Mesendoderm (in vitro differentiated cells): ENCODE data around the gene GNAT1.

Source experiments
- DNase-seq: peaks from one replicate; pipeline ENCODE4 v3.0.0; 2013
- H2AK5ac ChIP-seq: 2 replicates; pipeline ENCODE4 v1.6.1; 2013; ENCODE audit warnings: low read length, inconsistent platforms
- H2BK120ac ChIP-seq: 2 replicates; pipeline ENCODE4 v1.6.1; 2013; ENCODE audit warnings: low read depth, mild to moderate bottlenecking, low read length, moderate library complexity, mixed read lengths
- H2BK15ac ChIP-seq: replicated peaks from 2 replicates; pipeline ENCODE4 v1.6.1; 2013; ENCODE audit warnings: low read depth, mild to moderate bottlenecking, moderate library complexity
- H2BK5ac ChIP-seq: 2 replicates; pipeline ENCODE4 v1.6.1; 2013; ENCODE audit warnings: low read length, inconsistent platforms
- H3K18ac ChIP-seq: 2 replicates; pipeline ENCODE4 v1.6.1; 2013; ENCODE audit warnings: mild to moderate bottlenecking, low read length, mixed read lengths
- H3K23ac ChIP-seq: one replicate; pipeline ENCODE4 v1.6.1; 2013; ENCODE audit warnings: low read length
- H3K27ac ChIP-seq: 2 replicates; pipeline ENCODE4 v1.5.1; 2013; ENCODE audit warnings: low read depth, mild to moderate bottlenecking, inconsistent platforms, low read length, moderate library complexity
- H3K27me3 ChIP-seq: 2 replicates; pipeline ENCODE4 v1.6.1; 2013; ENCODE audit warnings: low read length, control low read depth, mild to moderate bottlenecking, inconsistent platforms; ENCODE audit not compliant: insufficient read depth, poor library complexity
- H3K36me3 ChIP-seq: 2 replicates; pipeline ENCODE4 v1.6.1; 2013; ENCODE audit warnings: low read length, inconsistent platforms; ENCODE audit not compliant: control insufficient read depth, insufficient read depth
- H3K4ac ChIP-seq: one replicate; pipeline ENCODE4 v1.6.1; 2013; ENCODE audit warnings: low read depth, mild to moderate bottlenecking, low read length, moderate library complexity
- H3K4me1 ChIP-seq: 2 replicates; pipeline ENCODE4 v1.6.1; 2013; ENCODE audit warnings: low read depth, low read length, inconsistent platforms; ENCODE audit not compliant: control insufficient read depth
- H3K4me2 ChIP-seq: 2 replicates; pipeline ENCODE4 v1.6.1; 2013; ENCODE audit warnings: low read length
- H3K4me3 ChIP-seq: 2 replicates; pipeline ENCODE4 v1.5.1; 2013; ENCODE audit warnings: mild to moderate bottlenecking, low read length
- H3K56ac ChIP-seq: one replicate; pipeline ENCODE4 v1.6.1; 2013; ENCODE audit warnings: low read length
- H3K79me1 ChIP-seq: 2 replicates; pipeline ENCODE4 v1.6.1; 2013; ENCODE audit warnings: low read length, inconsistent platforms
- H3K79me2 ChIP-seq: 2 replicates; pipeline ENCODE4 v1.6.1; 2013; ENCODE audit warnings: mild to moderate bottlenecking, low read length; ENCODE audit not compliant: control insufficient read depth, insufficient read depth
- H3K9ac ChIP-seq: 2 replicates; pipeline ENCODE4 v1.6.1; 2013; ENCODE audit warnings: low read length, inconsistent platforms
- H4K5ac ChIP-seq: one replicate; pipeline ENCODE4 v1.6.1; 2013; ENCODE audit warnings: low read length
- H4K8ac ChIP-seq: one replicate; pipeline ENCODE4 v1.6.1; 2013; ENCODE audit warnings: low read depth, mild to moderate bottlenecking, control low read depth, low read length, moderate library complexity
- WGBS: extraction: QIAGEN DNeasy Blood & Tissue Kit; methylation state at CpG from one replicate; pipeline ENCODE4 v1.1.7; 2013; ENCODE audit warnings: low lambda C conversion rate, missing lambda C conversion rate; ENCODE audit not compliant: insufficient coverage; ENCODE audit errors: extremely low coverage; 5-methylcytosine and 5-hydroxymethylcytosine counted together

The GNAT1 gene

GRCh38 chr3:50164481-50164880, 26.9 kb upstream of the GNAT1 start:
- no peak overlapping the region for H3K18ac ChIP-seq
- H3K27ac ChIP-seq: no peak overlapping the region
- no CpG with 5 or more reads among the region's 1 CpG for WGBS
- peaks cover 43% of the 10 kb centered on the region for H3K4me1 ChIP-seq
- H3K79me2 ChIP-seq: peaks cover 26% of the 10 kb centered on the region
- peaks cover 49% of the 10 kb centered on the region for H3K79me1 ChIP-seq
- no peak overlapping the region for H2BK5ac ChIP-seq
- H3K4ac ChIP-seq: no peak overlapping the region
- H2BK15ac ChIP-seq: no peak overlapping the region
- H4K8ac ChIP-seq: no peak overlapping the region
- no peak overlapping the region for H3K56ac ChIP-seq
- H3K27me3 ChIP-seq: no peaks in the 10 kb centered on the region
- H3K9ac ChIP-seq: no peak overlapping the region
- no peak overlapping the region for H2AK5ac ChIP-seq
- no peak overlapping the region for H3K23ac ChIP-seq
- peaks cover 3% of the 10 kb centered on the region for H3K36me3 ChIP-seq
- no peak for DNase-seq
- no peak overlapping the region for H3K4me3 ChIP-seq
- no peak overlapping the region for H2BK120ac ChIP-seq
- no peak overlapping the region for H3K4me2 ChIP-seq
- H4K5ac ChIP-seq: no peak overlapping the region

GRCh38 chr3:50164984-50165909, 26.2 kb upstream of the GNAT1 start:
- H2AK5ac ChIP-seq: peak overlapping the region; percentile 17
- H3K79me2 ChIP-seq: peaks cover 29% of the 10 kb centered on the region
- no peak overlapping the region for H4K8ac ChIP-seq
- WGBS: no CpG with 5 or more reads among the region's 7 CpGs
- peak overlapping the region; percentile 62 for H3K9ac ChIP-seq
- peaks cover 52% of the 10 kb centered on the region for H3K79me1 ChIP-seq
- DNase-seq: peak; percentile 72
- no peak overlapping the region for H3K4ac ChIP-seq
- H3K18ac ChIP-seq: no peak overlapping the region
- no peak overlapping the region for H3K4me2 ChIP-seq
- no peak overlapping the region for H4K5ac ChIP-seq
- H2BK5ac ChIP-seq: peak overlapping the region; percentile 58
- H2BK120ac ChIP-seq: no peak overlapping the region
- peak overlapping the region; percentile 80 for H3K56ac ChIP-seq
- no peak overlapping the region for H2BK15ac ChIP-seq
- no peak overlapping the region for H3K4me3 ChIP-seq
- peak overlapping the region; percentile 31 for H3K27ac ChIP-seq
- H3K27me3 ChIP-seq: no peaks in the 10 kb centered on the region
- H3K23ac ChIP-seq: no peak overlapping the region
- H3K36me3 ChIP-seq: peaks cover 3% of the 10 kb centered on the region
- H3K4me1 ChIP-seq: peaks cover 44% of the 10 kb centered on the region

GRCh38 chr3:50165910-50166538, 25.4 kb upstream of the GNAT1 start:
- H3K27ac ChIP-seq: peak overlapping the region; percentile 41

GRCh38 chr3:50166620-50167019, 24.8 kb upstream of the GNAT1 start:
- Histone ChIP-seq H2AK5ac (no peak overlapping the region), H3K27ac (peak overlapping the region; percentile 41), H3K36me3 (peaks cover under 1% of the 10 kb centered on the region), H3K79me1 (peaks cover 50% of the 10 kb centered on the region), H4K5ac (no peak overlapping the region), H3K4me2 (no peak overlapping the region), H3K4ac (no peak overlapping the region), H3K27me3 (no peaks in the 10 kb centered on the region), H2BK15ac (no peak overlapping the region), H3K18ac (no peak overlapping the region), H2BK5ac (no peak overlapping the region), H3K9ac (peak overlapping the region; percentile 28), H4K8ac (no peak overlapping the region), H3K4me3 (no peak overlapping the region), H2BK120ac (no peak overlapping the region), H3K56ac (peak overlapping the region; percentile 9), H3K4me1 (peaks cover 38% of the 10 kb centered on the region), H3K79me2 (peaks cover 24% of the 10 kb centered on the region), H3K23ac (no peak overlapping the region)
- DNase-seq: no peak
- WGBS: no CpG with 5 or more reads among the region's 6 CpGs

More at GRCh38 chr3:50165910-50166538, 25.4 kb upstream of the GNAT1 start:
- Histone ChIP-seq H3K4ac (no peak overlapping the region), H3K27me3 (no peaks in the 10 kb centered on the region), H3K36me3 (peaks cover 3% of the 10 kb centered on the region), H3K79me2 (peaks cover 29% of the 10 kb centered on the region), H3K4me1 (peaks cover 42% of the 10 kb centered on the region), H2BK120ac (no peak overlapping the region), H2AK5ac (no peak overlapping the region), H2BK5ac (peak overlapping the region; percentile 58), H2BK15ac (no peak overlapping the region), H3K56ac (peak overlapping the region; percentile 80), H3K23ac (peak overlapping the region; percentile 37), H3K18ac (peak overlapping the region; percentile 13), H3K4me2 (no peak overlapping the region), H4K5ac (no peak overlapping the region), H3K79me1 (peaks cover 56% of the 10 kb centered on the region), H3K9ac (peak overlapping the region; percentile 62), H4K8ac (no peak overlapping the region), H3K4me3 (no peak overlapping the region)
- no CpG with 5 or more reads among the region's 15 CpGs for WGBS
- no peak for DNase-seq

GRCh38 chr3:50167069-50167840, 24.2 kb upstream of the GNAT1 start:
- H4K8ac ChIP-seq: no peak overlapping the region
- no peak overlapping the region for H3K27ac ChIP-seq
- no peak overlapping the region for H4K5ac ChIP-seq
- peak overlapping the region; percentile 52 for H3K56ac ChIP-seq
- no peak for DNase-seq
- H3K4me2 ChIP-seq: no peak overlapping the region
- WGBS: no CpG with 5 or more reads among the region's 16 CpGs
- H3K27me3 ChIP-seq: no peaks in the 10 kb centered on the region
- peaks cover 48% of the 10 kb centered on the region for H3K79me1 ChIP-seq
- H3K36me3 ChIP-seq: no peaks in the 10 kb centered on the region
- H2BK120ac ChIP-seq: no peak overlapping the region
- H3K4me1 ChIP-seq: peaks cover 34% of the 10 kb centered on the region
- no peak overlapping the region for H3K18ac ChIP-seq
- peak overlapping the region; percentile 59 for H2AK5ac ChIP-seq
- H3K79me2 ChIP-seq: peaks cover 24% of the 10 kb centered on the region
- no peak overlapping the region for H3K4ac ChIP-seq
- H3K9ac ChIP-seq: peak overlapping the region; percentile 26
- peak overlapping the region; percentile 48 for H2BK5ac ChIP-seq
- no peak overlapping the region for H3K4me3 ChIP-seq
- no peak overlapping the region for H2BK15ac ChIP-seq
- H3K23ac ChIP-seq: no peak overlapping the region
